GM19452 (cell line): ENCODE measurements around the gene RARS1.

Experiments
- ATAC-seq: cut with Tn5 transposase; IDR thresholded peaks from one replicate; pipeline ENCODE4 v1.9.1; 2021; ENCODE audit not compliant: unreplicated experiment

The RARS1 gene

DNA sequence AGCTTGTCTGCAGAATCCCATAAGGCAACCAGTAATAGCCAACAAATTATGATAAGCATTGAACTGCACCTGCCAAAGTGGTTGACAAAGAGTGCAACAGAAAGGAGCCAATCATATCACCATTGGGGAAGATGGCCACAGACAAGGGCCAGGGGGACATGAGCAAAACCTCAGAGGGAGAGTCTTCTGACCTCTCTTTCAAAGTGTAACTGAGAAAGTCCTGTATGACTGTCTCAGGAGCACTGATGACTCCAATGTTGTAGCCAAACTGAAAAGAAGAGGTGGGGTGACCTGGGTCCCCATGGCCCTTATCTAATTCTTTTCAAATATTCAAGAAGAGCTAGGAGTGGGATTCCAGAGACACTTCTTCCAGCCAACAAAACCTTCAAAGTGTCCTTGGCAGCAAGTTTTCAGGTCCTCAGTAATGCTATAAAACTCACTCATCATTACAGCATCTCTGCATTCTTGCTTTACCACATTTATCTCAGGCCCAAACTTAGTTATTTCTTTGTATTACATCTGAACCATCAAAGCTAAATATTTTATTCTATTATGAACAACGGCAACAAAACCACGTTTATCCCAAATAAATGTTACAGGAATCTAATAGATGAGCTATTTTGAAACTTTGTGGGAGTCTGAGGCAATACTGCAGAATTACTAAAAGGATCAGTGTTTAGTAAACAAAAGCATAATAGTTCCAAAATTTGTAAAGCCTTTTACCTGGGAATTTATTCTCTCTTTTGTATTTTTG lies 67.3 kb downstream of the RARS1 start:
- ATAC-seq: no peak

- ATAC-seq: no peak
These were observed 71.1 kb downstream of the RARS1 start for GRCh38 chr5:168557389-168557788.

DNA sequence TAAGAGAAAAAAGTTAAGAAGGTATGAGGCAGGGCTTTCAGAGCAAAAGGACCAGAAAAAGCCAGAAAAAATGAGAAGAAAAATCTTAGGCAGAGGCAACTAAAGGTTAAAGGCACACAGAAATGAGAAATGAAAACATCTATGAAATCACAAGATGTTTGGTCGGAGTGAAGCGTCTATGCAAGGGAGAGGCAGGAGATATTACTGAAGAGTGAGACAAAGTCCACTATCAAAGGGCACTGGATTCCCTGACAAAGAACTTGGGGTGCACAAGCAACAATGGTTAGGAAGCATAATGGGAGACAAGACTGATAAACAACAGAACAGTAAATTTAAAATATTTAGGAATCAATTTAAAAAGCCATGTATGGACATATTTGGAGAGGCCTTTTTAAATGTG lies 76.0 kb downstream of the RARS1 start:
- no peak for ATAC-seq

- no peak for ATAC-seq
These were observed 77.7 kb downstream of the RARS1 start for GRCh38 chr5:168563959-168564358.

DNA sequence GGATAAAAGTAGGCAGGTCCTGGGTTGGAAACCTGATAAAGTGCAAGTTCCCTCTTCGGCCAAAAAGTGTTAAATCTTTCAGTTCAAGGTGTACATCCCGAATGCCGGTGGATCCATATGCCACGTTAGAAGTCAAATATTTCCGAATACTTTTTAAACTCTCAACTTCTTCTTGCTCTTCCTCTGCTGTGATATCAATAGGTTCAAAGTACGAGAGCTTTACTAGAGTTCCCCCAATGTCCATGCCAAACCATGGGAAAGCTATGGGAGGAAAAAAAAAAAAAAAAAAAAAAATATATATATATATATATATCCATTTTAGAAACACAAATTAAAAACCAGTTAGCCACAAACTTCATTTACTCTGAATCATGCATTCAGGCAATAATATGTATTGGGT lies 82.5 kb downstream of the RARS1 start:
- no peak for ATAC-seq
